ENCODE results near the gene STK32B. TPM values are rescaled to one million over a fixed set of nuclear protein-coding genes. Genes with fewer than 3 reads are reported as not detected.

The STK32B gene
- total and polyA plus RNA-seq, 7 donors, result 0.14 to 0.73 (median 0.52) TPM

DNA sequence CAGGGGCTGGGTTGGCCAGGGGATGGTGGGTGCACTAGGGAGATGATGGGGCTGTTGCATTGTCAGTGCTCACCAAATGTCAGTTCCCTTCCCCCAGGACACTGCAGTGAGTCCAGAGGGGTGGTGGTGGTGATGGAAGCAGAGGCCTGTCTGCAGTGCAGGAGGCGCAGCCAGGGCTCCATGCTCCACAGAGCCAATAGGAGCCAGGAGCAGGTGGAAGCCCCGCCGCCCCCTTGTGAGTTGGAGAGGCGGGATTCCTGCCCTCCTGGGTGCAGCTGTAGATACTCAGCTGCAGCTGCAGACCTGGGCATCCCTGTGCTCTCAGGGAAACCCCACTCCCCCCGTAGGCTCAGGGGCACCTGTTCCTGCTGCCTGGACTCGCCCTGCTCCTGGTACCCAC is 372.4 kb downstream of the STK32B start:
- WGBS, 3 donors, result 81 to 89% (median 86%) methylated on average over 5 to 6 of the region's 6 CpGs
- no peaks in the 10 kb centered on the region for H3K36me3 ChIP-seq (ENCODE audit: insufficient read depth in 1 of 2, low read depth in 1 of 2)
- H3K4me1 ChIP-seq, result no peaks in the 10 kb centered on the region
- no peak overlapping the region for H3K4me3 ChIP-seq
- H3K27ac ChIP-seq, result no peak overlapping the region
- no peaks in the 10 kb centered on the region for H3K9me3 ChIP-seq
- no peak for DNase-seq
- intact Hi-C loops (cut with DNase I), result no loop called here
- ATAC-seq, result no peak
- TF ChIP-seq, protein P1, sequence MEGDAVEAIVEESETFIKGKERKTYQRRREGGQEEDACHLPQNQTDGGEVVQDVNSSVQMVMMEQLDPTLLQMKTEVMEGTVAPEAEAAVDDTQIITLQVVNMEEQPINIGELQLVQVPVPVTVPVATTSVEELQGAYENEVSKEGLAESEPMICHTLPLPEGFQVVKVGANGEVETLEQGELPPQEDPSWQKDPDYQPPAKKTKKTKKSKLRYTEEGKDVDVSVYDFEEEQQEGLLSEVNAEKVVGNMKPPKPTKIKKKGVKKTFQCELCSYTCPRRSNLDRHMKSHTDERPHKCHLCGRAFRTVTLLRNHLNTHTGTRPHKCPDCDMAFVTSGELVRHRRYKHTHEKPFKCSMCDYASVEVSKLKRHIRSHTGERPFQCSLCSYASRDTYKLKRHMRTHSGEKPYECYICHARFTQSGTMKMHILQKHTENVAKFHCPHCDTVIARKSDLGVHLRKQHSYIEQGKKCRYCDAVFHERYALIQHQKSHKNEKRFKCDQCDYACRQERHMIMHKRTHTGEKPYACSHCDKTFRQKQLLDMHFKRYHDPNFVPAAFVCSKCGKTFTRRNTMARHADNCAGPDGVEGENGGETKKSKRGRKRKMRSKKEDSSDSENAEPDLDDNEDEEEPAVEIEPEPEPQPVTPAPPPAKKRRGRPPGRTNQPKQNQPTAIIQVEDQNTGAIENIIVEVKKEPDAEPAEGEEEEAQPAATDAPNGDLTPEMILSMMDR (IDR thresholded peaks at IDR 0.05), result no peak
- H3K27me3 ChIP-seq (ENCODE audit: insufficient read depth in 3 of 3, low read length in 2 of 3), result no peaks in the 10 kb centered on the region

DNA sequence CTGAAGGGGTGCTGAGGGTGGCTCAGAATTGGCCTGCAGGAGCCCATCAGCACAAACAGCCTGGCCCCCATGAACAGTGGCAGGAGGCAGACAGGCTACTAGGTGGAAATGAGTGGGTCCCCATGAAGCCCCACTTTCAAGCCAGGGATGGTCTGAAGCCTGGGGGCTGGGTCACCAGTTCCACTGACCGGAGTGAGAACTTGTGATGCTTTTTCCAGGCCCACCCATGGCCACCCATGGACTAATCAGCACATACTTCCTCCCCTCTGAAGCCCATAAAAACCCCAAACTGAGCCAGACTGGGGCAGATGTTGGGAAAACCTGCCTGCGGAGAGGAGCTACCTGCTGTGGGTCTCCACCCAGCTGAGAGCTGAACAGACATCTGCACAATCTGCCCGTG is 372.9 kb downstream of the STK32B start:
- TF ChIP-seq, protein P1 (IDR thresholded peaks at IDR 0.05), result no peak
- Histone ChIP-seq H3K9me3 (no peaks in the 10 kb centered on the region), H3K36me3 (ENCODE audit: insufficient read depth in 1 of 2, low read depth in 1 of 2) (no peaks in the 10 kb centered on the region), H3K4me1 (no peaks in the 10 kb centered on the region), H3K4me3 (no peak overlapping the region), H3K27me3 (ENCODE audit: insufficient read depth in 3 of 3, low read length in 2 of 3) (no peaks in the 10 kb centered on the region), H3K27ac (no peak overlapping the region)
- ATAC-seq (no peak), DNase-seq (no peak)
- intact Hi-C loops (cut with DNase I), result no loop called here
- WGBS, 3 donors, result 78 to 85% (median 85%) methylated on average over 3 of the region's 3 CpGs

DNA sequence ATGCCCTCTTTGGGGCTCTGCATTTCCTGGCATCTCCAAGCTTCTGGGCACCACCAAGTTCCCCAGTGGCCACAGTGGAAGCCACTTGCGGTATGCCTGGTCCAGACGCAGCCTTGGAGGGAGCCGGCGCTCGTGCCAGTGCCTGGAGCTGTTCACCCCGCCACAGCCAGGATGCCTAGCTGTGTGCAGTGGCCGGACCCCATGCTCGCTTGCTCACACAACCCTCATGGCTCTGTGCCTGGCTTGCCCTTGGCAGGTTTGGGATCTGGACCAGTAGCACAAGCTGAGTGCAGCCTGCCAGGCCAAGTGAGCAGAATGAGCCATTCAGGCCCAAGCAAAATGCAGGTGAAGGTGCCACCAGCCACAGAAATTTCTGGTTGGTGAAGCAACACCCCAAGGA is 373.6 kb downstream of the STK32B start:
- no peak for DNase-seq
- 80 to 88% (median 87%) methylated on average over 8 of the region's 8 CpGs for WGBS, 3 donors
- no peak for ATAC-seq
- Histone ChIP-seq H3K27me3 (ENCODE audit: insufficient read depth in 3 of 3, low read length in 2 of 3) (no peaks in the 10 kb centered on the region), H3K36me3 (ENCODE audit: insufficient read depth in 1 of 2, low read depth in 1 of 2) (no peaks in the 10 kb centered on the region), H3K4me1 (no peaks in the 10 kb centered on the region), H3K9me3 (peaks cover 2% of the 10 kb centered on the region), H3K27ac (no peak overlapping the region), H3K4me3 (no peak overlapping the region)
- intact Hi-C loops (cut with DNase I), result no loop called here
- TF ChIP-seq, protein P1 (IDR thresholded peaks at IDR 0.05), result no peak

DNA sequence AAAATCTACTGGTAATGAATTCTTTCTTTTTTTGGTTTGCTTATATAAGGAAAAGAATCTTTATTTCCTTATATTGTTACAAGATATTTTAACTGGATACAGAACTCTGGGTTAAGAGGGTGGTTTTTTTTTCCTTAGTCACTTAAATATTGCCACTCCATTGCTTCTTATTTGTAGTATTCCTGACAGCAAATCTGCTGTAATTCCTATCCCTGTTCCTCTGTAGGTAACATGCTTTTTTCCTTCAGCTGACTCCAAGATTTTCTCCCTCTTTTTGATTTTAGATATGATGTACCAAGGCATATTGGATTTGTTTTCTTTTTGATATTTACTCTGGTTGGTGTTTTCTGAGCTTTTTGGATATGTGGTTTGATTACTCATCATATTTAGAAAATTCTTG is 378.5 kb downstream of the STK32B start:
- no peak for ATAC-seq
- Histone ChIP-seq H3K9me3 (peaks cover 4% of the 10 kb centered on the region), H3K4me1 (no peaks in the 10 kb centered on the region), H3K27me3 (ENCODE audit: insufficient read depth in 3 of 3, low read length in 2 of 3) (no peaks in the 10 kb centered on the region), H3K36me3 (ENCODE audit: insufficient read depth in 1 of 2, low read depth in 1 of 2) (no peaks in the 10 kb centered on the region), H3K27ac (no peak overlapping the region), H3K4me3 (no peak overlapping the region)
- TF ChIP-seq, protein P1 (IDR thresholded peaks at IDR 0.05), result no peak
- intact Hi-C loops (cut with DNase I), result no loop called here
- DNase-seq, result no peak

DNA sequence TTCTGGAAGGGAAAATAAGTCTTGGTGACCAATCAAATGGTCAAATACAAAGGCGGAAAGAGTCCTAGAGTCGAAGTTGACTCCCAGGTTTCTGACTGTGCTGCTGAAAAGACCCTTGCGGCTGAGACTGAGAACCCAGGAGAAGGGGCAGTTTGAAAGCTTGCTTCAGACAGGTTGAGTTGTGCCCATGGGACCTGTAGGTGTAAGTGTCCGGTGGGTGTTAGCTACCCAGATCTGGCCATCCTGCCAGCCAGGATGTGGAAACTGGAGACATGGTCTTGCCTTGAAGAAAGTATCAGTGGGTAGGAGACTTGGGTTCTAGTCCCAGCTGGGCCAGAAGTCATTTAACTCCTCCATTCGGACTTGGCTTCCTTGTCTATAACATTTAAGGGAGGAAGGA is 381.9 kb downstream of the STK32B start:
- no peaks in the 10 kb centered on the region for H3K27me3 ChIP-seq (ENCODE audit: insufficient read depth in 3 of 3, low read length in 2 of 3)
- H3K4me1 ChIP-seq, result no peaks in the 10 kb centered on the region
- H3K9me3 ChIP-seq, result peaks cover 4% of the 10 kb centered on the region
- intact Hi-C loops (cut with DNase I), result no loop called here
- ATAC-seq (no peak), DNase-seq (no peak)
- WGBS, 3 donors, result 86 to 91% (median 87%) methylated on average over 5 of the region's 5 CpGs
- H3K36me3 ChIP-seq (ENCODE audit: insufficient read depth in 1 of 2, low read depth in 1 of 2), result no peaks in the 10 kb centered on the region
- H3K4me3 ChIP-seq, result no peak overlapping the region
- no peak overlapping the region for H3K27ac ChIP-seq
- TF ChIP-seq, protein P1 (IDR thresholded peaks at IDR 0.05), result no peak

All from psoas muscle (tissue), 8 donors.